VCaP (cell line): ENCODE measurements around the gene FKBP1B.

Source experiments
- H3K27ac ChIP-seq: fragments of 450-650 bp; 2 replicates; pipeline ENCODE4 v1.5.1; 2017
- TF ChIP-seq, protein P1 (sequence below): fragments of 450-650 bp; conservative IDR thresholded peaks from 2 replicates; pipeline ENCODE4 v1.5.1; 2017; ENCODE audit warnings: mild to moderate bottlenecking, moderate library complexity

Gene FKBP1B

DNA sequence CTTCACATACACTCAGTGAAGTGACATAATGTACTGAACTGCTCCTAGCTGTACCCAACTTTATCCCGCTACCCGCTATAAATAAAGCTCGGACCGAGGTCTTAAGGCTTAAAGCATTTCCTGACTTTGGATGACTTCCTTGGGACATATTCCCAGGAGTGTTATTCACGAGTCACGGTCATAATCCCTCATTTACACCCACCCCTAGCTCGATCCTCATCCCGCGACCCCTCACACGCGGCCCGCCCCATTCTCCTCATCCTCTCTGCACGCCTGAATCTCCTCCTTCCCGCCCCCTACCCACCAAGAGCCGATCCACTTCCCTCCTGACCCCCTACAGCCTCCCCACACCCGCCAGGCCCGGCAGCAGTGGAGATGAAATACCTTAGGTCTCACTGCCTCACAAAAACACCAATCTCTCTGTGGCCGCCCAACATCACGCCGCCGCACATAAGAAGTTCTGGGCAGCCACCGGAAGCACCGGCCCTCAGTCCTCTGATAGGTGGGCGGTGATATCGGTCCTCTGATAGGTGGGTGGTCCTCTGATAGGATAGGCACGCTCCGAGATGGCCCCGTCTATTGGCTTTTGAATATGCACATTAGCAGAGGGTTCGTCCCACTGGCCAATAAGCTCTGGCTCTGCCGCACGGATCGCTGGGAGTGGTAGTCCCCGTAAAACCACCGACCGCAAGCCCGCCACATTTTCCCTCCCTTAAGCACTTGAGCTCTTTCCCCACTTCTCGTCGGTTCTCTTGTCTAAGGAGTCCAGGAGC is 2.4 kb upstream of the FKBP1B start, which contains the start of gene WDCP:
Gene WDCP, minus strand, starts transcription at position 462 of the 773 bp plus-strand sequence. CDS start 7,897 bp downstream, outside the sequence.
- TF ChIP-seq, protein P1, sequence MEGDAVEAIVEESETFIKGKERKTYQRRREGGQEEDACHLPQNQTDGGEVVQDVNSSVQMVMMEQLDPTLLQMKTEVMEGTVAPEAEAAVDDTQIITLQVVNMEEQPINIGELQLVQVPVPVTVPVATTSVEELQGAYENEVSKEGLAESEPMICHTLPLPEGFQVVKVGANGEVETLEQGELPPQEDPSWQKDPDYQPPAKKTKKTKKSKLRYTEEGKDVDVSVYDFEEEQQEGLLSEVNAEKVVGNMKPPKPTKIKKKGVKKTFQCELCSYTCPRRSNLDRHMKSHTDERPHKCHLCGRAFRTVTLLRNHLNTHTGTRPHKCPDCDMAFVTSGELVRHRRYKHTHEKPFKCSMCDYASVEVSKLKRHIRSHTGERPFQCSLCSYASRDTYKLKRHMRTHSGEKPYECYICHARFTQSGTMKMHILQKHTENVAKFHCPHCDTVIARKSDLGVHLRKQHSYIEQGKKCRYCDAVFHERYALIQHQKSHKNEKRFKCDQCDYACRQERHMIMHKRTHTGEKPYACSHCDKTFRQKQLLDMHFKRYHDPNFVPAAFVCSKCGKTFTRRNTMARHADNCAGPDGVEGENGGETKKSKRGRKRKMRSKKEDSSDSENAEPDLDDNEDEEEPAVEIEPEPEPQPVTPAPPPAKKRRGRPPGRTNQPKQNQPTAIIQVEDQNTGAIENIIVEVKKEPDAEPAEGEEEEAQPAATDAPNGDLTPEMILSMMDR: no peak
- peak within 1 kb of the TSS; percentile 66 for H3K27ac ChIP-seq

DNA sequence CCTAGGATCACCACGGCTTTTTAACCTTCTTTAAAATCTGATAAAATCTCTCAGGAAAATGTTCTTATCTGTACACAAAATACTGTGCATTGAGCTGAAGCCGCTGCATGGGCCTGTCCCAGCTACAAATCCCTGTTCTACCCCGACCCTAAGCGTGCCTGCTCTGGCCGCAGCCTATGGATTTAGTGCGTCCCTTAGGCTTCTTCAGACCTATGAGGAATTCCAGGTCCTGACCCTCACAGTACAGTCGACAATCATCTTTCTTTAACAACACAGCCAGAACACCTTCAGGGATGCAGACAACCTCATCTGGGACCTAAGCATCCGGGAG is 1.9 kb upstream of the FKBP1B start:
- TF ChIP-seq, protein P1: no peak
- H3K27ac ChIP-seq: peak overlapping the region; percentile 66

DNA sequence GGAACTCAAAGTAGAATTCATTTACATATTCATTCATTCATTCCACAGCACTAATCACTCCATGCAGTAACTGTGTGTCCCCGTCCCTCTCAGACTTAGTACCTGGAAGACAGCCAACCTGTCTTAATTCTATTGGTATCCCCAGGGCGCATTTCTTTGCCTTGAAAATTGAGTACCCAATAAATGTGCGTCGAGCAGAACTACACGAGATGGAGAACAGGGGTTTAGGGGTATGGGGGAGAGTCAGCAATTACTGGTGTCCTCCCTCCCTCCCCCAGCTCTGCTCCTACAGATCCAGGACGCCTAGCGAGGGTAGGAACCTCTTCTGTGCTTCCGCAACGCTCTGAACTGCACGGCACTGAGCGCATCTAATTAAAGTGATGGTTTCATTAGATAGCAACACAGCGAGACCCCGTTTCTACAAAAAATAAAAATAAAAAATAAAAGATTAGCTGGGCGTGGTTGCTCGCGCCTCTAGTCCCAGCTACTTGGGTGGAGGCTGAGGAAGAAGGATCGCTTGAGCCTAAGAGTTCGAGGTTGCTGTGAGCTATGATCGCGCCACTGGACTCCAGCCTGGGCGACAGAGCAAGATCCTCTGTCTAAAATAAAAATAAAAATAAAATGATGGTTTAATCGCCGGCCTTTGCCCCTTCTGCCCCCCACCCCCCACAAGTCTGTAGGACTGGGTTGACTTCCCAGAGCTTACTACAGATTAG is 614 bp upstream of the FKBP1B start:
- peak overlapping the region; percentile 63; the same call in 1 of the 2 replicates for H3K27ac ChIP-seq
- TF ChIP-seq, protein P1: no peak

- TF ChIP-seq, protein P1: no peak
- H3K27ac ChIP-seq: peak overlapping the region; percentile 63
These were observed 769 bp downstream of the FKBP1B start for GRCh38 chr2:24050041-24050979.

DNA sequence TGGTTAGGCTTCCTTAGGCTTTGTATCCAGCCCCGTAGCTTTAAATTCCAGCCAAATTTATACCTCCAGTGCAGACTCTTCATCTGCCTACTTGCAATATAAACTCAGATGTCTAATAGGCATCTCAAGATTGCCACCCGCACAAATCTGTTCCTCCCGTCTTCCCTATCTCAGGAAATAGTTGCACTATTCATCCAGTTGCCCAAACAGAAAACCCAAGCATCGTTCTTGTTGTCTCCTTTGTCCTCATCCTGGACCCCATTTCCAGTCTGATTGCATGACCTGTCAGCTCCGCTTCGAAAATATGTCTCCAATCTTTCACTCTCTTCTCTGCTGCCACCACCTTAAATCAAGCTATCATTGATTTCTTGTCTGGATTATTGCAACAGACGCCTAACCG is 2.3 kb downstream of the FKBP1B start:
- peak overlapping the region; percentile 63 for H3K27ac ChIP-seq
- TF ChIP-seq, protein P1: no peak

- peak overlapping the region; percentile 63; the same call in 1 of the 2 replicates for H3K27ac ChIP-seq
- TF ChIP-seq, protein P1: no peak
These were observed 3.4 kb downstream of the FKBP1B start for GRCh38 chr2:24052951-24053350.
